Choroid plexus epithelial cell (primary cell): ENCODE measurements around the gene ZFAND2B.

Experiments used
- DNase-seq: peaks from one replicate; pipeline ENCODE4 v3.0.0-alpha.2; 2010; ENCODE audit warnings: low read depth
- H3K4me3 ChIP-seq: 2 replicates; pipeline ENCODE4 v1.5.1; 2011; ENCODE audit warnings: low read depth, mild to moderate bottlenecking, control low read depth, low read length, moderate library complexity
- CTCF ChIP-seq: conservative IDR thresholded peaks from 2 replicates; pipeline ENCODE4 v1.5.1; 2011; ENCODE audit warnings: low read depth, mild to moderate bottlenecking, control low read depth, inconsistent platforms, low read length, moderate library complexity

The ZFAND2B gene

GRCh38 chr2:219175928-219176817 lies 30.4 kb upstream of the ZFAND2B start:
- DNase-seq: peak; percentile 50
- H3K4me3 ChIP-seq: peak overlapping the region; percentile 67

GRCh38 chr2:219176818-219177551 lies 29.6 kb upstream of the ZFAND2B start, which contains the start of gene CNPPD1:
Gene CNPPD1 (minus strand): TSS chr2:219176925. CDS start chr2:219176828, 97 bp downstream.
- H3K4me3 ChIP-seq: peak within 1 kb of the TSS; percentile 67
- DNase-seq: peak; percentile 76
- no peak for TF ChIP-seq CTCF

More at GRCh38 chr2:219175928-219176817, 30.4 kb upstream of the ZFAND2B start:
- no peak for TF ChIP-seq CTCF

GRCh38 chr2:219177552-219178376 lies 28.8 kb upstream of the ZFAND2B start, which contains the start of gene RETREG2:
Gene RETREG2 (plus strand): TSS chr2:219178275. CDS start chr2:219178353, 78 bp downstream.
- peak; percentile 95 for DNase-seq
- H3K4me3 ChIP-seq: peak within 1 kb of the TSS; percentile 67
- peak; percentile 17 for TF ChIP-seq CTCF

- H3K4me3 ChIP-seq: peak overlapping the region; percentile 67
- DNase-seq: peak; percentile 30
- no peak for TF ChIP-seq CTCF
Observed at GRCh38 chr2:219178377-219179175, 28.0 kb upstream of the ZFAND2B start.

- no peak for TF ChIP-seq CTCF
- DNase-seq: no peak
- H3K4me3 ChIP-seq: no peak overlapping the region
Observed at GRCh38 chr2:219179601-219180465, 26.7 kb upstream of the ZFAND2B start.
